Measurements from ENCODE around the gene VBP1.
A peak's percentile ranks its signal among the peaks of the same experiment; 100 is the strongest.

Gene VBP1

DNA sequence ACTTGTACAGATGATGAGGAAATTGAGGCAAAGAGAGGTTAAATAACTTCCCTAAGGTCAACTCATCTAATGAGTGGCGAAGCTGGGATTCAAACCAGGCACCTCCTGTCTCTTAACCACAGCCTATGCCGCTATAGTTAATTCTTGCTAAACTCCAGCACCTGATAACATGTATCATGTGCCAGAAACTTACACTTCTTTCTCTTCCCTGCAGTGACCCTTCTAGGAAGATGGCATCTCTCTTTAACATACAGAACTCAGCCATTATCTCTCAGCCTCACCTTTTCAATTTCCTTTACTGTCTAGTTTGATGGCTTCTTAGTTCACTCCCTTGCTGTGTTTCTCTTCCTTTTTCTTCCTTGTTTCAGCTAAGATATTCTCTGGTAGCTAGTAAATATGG, 2.5 kb downstream of the VBP1 start:
- POLR2A ChIA-PET, result no interaction called here
- H3K9me3 ChIP-seq (ENCODE audit: control insufficient read depth, insufficient read depth, low read depth, low read length), result no peaks in the 10 kb centered on the region
- H3K4me3 ChIP-seq (ENCODE audit: low read depth, low read length), result no peak overlapping the region
- no peak overlapping the region for H3K27ac ChIP-seq (ENCODE audit: extremely low read depth, low read depth, low read length)
- CTCF ChIA-PET, result no interaction called here
- H3K4me1 ChIP-seq (ENCODE audit: control insufficient read depth, insufficient read depth, low read length), result 0 out of 2 replicates have a peak, but pooled peaks cover 3% of the 10 kb centered on the region
- peaks cover 20 to 26% of the 10 kb centered on the region in 2 experiments for H3K36me3 ChIP-seq (ENCODE audit: control insufficient read depth in 2 of 2, insufficient read depth in 1 of 2, low read length in 2 of 2)
- TF ChIP-seq, protein P1, sequence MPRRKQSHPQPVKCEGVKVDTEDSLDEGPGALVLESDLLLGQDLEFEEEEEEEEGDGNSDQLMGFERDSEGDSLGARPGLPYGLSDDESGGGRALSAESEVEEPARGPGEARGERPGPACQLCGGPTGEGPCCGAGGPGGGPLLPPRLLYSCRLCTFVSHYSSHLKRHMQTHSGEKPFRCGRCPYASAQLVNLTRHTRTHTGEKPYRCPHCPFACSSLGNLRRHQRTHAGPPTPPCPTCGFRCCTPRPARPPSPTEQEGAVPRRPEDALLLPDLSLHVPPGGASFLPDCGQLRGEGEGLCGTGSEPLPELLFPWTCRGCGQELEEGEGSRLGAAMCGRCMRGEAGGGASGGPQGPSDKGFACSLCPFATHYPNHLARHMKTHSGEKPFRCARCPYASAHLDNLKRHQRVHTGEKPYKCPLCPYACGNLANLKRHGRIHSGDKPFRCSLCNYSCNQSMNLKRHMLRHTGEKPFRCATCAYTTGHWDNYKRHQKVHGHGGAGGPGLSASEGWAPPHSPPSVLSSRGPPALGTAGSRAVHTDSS (tag by site-specific recombination; IDR thresholded peaks at IDR 0.05), result no peak
- TF ChIP-seq, protein P2, sequence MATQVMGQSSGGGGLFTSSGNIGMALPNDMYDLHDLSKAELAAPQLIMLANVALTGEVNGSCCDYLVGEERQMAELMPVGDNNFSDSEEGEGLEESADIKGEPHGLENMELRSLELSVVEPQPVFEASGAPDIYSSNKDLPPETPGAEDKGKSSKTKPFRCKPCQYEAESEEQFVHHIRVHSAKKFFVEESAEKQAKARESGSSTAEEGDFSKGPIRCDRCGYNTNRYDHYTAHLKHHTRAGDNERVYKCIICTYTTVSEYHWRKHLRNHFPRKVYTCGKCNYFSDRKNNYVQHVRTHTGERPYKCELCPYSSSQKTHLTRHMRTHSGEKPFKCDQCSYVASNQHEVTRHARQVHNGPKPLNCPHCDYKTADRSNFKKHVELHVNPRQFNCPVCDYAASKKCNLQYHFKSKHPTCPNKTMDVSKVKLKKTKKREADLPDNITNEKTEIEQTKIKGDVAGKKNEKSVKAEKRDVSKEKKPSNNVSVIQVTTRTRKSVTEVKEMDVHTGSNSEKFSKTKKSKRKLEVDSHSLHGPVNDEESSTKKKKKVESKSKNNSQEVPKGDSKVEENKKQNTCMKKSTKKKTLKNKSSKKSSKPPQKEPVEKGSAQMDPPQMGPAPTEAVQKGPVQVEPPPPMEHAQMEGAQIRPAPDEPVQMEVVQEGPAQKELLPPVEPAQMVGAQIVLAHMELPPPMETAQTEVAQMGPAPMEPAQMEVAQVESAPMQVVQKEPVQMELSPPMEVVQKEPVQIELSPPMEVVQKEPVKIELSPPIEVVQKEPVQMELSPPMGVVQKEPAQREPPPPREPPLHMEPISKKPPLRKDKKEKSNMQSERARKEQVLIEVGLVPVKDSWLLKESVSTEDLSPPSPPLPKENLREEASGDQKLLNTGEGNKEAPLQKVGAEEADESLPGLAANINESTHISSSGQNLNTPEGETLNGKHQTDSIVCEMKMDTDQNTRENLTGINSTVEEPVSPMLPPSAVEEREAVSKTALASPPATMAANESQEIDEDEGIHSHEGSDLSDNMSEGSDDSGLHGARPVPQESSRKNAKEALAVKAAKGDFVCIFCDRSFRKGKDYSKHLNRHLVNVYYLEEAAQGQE (tag by site-specific recombination; IDR thresholded peaks at IDR 0.05), result no peak
- TF ChIP-seq ZNF514 (tag by site-specific recombination; IDR thresholded peaks at IDR 0.05) (no peak), ZFP3 (tag by site-specific recombination; IDR thresholded peaks at IDR 0.05; ENCODE audit: low read depth) (no peak), ZNF10 (tag by site-specific recombination; IDR thresholded peaks at IDR 0.05) (peak; percentile 67; the same call in 1 of the 2 replicates), ZNF248 (tag by site-specific recombination; IDR thresholded peaks at IDR 0.05) (no peak), ZNF585B (tag by site-specific recombination; IDR thresholded peaks at IDR 0.05) (no peak), ZNF121 (tag by site-specific recombination; IDR thresholded peaks at IDR 0.05) (no peak)

DNA sequence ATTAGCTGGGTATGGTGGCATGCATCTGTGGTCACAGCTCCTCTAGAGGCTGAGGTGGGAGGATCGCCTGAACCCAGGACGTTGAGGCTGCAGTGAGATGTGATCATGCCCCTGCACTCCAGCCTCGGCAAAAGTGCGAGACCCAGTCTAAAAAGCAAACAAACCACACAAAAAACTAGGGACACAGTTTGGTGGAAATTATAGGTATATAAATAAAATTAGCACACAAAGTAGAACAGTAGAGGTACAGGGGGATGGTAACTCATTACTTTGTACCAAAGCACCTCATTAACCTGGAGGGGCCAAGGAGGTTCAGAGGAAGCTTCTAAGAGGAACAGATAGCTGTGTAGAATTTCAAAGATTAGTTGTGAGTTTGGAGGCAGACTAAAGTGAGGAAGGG, 5.1 kb downstream of the VBP1 start:
- H3K9me3 ChIP-seq (ENCODE audit: control insufficient read depth, insufficient read depth, low read depth, low read length), result no peaks in the 10 kb centered on the region
- H3K27ac ChIP-seq (ENCODE audit: extremely low read depth, low read depth, low read length), result no peak overlapping the region
- H3K4me3 ChIP-seq (ENCODE audit: low read depth, low read length), result no peak overlapping the region
- H3K4me1 ChIP-seq (ENCODE audit: control insufficient read depth, insufficient read depth, low read length), result no peaks in the 10 kb centered on the region
- ChIA-PET CTCF (no interaction called here), POLR2A (no interaction called here)
- peaks cover 20 to 36% of the 10 kb centered on the region in 2 experiments for H3K36me3 ChIP-seq (ENCODE audit: control insufficient read depth in 2 of 2, insufficient read depth in 1 of 2, low read length in 2 of 2)
- TF ChIP-seq HOXC10 (CRISPR knock-in tag; IDR thresholded peaks at IDR 0.05) (no peak), ZNF473 (tag by site-specific recombination; IDR thresholded peaks at IDR 0.05) (no peak), ZNF747 (tag by site-specific recombination; IDR thresholded peaks at IDR 0.05) (no peak), ZNF112 (tag by site-specific recombination; IDR thresholded peaks at IDR 0.05) (no peak), ZNF561 (tag by site-specific recombination; IDR thresholded peaks at IDR 0.05; ENCODE audit: borderline replicate concordance) (no peak), SCRT1 (tag by site-specific recombination; IDR thresholded peaks at IDR 0.05; ENCODE audit: borderline replicate concordance) (no peak), ZNF221 (tag by site-specific recombination; IDR thresholded peaks at IDR 0.05; ENCODE audit: borderline replicate concordance) (no peak)
- TF ChIP-seq, protein P3, sequence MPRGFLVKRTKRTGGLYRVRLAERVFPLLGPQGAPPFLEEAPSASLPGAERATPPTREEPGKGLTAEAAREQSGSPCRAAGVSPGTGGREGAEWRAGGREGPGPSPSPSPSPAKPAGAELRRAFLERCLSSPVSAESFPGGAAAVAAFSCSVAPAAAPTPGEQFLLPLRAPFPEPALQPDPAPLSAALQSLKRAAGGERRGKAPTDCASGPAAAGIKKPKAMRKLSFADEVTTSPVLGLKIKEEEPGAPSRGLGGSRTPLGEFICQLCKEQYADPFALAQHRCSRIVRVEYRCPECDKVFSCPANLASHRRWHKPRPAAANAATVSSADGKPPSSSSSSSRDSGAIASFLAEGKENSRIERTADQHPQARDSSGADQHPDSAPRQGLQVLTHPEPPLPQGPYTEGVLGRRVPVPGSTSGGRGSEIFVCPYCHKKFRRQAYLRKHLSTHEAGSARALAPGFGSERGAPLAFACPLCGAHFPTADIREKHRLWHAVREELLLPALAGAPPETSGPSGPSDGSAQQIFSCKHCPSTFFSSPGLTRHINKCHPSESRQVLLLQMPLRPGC (tag by site-specific recombination; IDR thresholded peaks at IDR 0.05), result no peak
- TF ChIP-seq, protein P4, sequence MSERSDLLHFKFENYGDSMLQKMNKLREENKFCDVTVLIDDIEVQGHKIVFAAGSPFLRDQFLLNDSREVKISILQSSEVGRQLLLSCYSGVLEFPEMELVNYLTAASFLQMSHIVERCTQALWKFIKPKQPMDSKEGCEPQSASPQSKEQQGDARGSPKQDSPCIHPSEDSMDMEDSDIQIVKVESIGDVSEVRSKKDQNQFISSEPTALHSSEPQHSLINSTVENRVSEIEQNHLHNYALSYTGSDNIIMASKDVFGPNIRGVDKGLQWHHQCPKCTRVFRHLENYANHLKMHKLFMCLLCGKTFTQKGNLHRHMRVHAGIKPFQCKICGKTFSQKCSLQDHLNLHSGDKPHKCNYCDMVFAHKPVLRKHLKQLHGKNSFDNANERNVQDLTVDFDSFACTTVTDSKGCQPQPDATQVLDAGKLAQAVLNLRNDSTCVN (tag by site-specific recombination; optimal IDR thresholded peaks at IDR 0.05), result no peak
- TF ChIP-seq, protein P5, sequence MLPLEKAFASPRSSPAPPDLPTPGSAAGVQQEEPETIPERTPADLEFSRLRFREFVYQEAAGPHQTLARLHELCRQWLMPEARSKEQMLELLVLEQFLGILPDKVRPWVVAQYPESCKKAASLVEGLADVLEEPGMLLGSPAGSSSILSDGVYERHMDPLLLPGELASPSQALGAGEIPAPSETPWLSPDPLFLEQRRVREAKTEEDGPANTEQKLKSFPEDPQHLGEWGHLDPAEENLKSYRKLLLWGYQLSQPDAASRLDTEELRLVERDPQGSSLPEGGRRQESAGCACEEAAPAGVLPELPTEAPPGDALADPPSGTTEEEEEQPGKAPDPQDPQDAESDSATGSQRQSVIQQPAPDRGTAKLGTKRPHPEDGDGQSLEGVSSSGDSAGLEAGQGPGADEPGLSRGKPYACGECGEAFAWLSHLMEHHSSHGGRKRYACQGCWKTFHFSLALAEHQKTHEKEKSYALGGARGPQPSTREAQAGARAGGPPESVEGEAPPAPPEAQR (tag by site-specific recombination; IDR thresholded peaks at IDR 0.05), result no peak
- TF ChIP-seq, protein P6, sequence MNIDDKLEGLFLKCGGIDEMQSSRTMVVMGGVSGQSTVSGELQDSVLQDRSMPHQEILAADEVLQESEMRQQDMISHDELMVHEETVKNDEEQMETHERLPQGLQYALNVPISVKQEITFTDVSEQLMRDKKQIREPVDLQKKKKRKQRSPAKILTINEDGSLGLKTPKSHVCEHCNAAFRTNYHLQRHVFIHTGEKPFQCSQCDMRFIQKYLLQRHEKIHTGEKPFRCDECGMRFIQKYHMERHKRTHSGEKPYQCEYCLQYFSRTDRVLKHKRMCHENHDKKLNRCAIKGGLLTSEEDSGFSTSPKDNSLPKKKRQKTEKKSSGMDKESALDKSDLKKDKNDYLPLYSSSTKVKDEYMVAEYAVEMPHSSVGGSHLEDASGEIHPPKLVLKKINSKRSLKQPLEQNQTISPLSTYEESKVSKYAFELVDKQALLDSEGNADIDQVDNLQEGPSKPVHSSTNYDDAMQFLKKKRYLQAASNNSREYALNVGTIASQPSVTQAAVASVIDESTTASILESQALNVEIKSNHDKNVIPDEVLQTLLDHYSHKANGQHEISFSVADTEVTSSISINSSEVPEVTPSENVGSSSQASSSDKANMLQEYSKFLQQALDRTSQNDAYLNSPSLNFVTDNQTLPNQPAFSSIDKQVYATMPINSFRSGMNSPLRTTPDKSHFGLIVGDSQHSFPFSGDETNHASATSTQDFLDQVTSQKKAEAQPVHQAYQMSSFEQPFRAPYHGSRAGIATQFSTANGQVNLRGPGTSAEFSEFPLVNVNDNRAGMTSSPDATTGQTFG (tag by site-specific recombination; IDR thresholded peaks at IDR 0.05; ENCODE audit: borderline replicate concordance), result no peak
- TF ChIP-seq, protein P7, sequence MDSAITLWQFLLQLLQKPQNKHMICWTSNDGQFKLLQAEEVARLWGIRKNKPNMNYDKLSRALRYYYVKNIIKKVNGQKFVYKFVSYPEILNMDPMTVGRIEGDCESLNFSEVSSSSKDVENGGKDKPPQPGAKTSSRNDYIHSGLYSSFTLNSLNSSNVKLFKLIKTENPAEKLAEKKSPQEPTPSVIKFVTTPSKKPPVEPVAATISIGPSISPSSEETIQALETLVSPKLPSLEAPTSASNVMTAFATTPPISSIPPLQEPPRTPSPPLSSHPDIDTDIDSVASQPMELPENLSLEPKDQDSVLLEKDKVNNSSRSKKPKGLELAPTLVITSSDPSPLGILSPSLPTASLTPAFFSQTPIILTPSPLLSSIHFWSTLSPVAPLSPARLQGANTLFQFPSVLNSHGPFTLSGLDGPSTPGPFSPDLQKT (IDR thresholded peaks at IDR 0.05; ENCODE audit: borderline replicate concordance, low read depth, low read length), result no peak
- TF ChIP-seq, protein P8, sequence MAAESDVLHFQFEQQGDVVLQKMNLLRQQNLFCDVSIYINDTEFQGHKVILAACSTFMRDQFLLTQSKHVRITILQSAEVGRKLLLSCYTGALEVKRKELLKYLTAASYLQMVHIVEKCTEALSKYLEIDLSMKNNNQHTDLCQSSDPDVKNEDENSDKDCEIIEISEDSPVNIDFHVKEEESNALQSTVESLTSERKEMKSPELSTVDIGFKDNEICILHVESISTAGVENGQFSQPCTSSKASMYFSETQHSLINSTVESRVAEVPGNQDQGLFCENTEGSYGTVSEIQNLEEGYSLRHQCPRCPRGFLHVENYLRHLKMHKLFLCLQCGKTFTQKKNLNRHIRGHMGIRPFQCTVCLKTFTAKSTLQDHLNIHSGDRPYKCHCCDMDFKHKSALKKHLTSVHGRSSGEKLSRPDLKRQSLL (tag by site-specific recombination; IDR thresholded peaks at IDR 0.05), result no peak
